Stomach smooth muscle (tissue), 2 donors: ENCODE data around the gene HLA-DPB1.

Source experiments
- H3K27ac ChIP-seq: one replicate; pipeline ENCODE4 v1.7.0; 2013; ENCODE audit warnings: mild to moderate bottlenecking, low read length, inconsistent platforms
- H3K27me3 ChIP-seq, 2 donors: one replicate each; pipeline ENCODE4 v1.7.0; 2013; ENCODE audit warnings: low read length in 2 of 2; ENCODE audit not compliant: insufficient read depth in 2 of 2, control insufficient read depth in 1 of 2
- H3K36me3 ChIP-seq, 2 donors: one replicate each; pipeline ENCODE4 v1.7.0; 2013; ENCODE audit warnings: low read length in 2 of 2; ENCODE audit not compliant: control insufficient read depth in 2 of 2, insufficient read depth in 2 of 2
- H3K4me1 ChIP-seq: one replicate; pipeline ENCODE4 v1.7.0; 2013; ENCODE audit warnings: low read length; ENCODE audit not compliant: control insufficient read depth, insufficient read depth
- H3K4me3 ChIP-seq, 2 donors: one replicate each; pipeline ENCODE4 v1.7.0; 2013; ENCODE audit warnings: low read length in 2 of 2
- H3K9ac ChIP-seq, 2 donors: one replicate each; pipeline ENCODE4 v1.7.0; 2013; ENCODE audit warnings: low read length in 2 of 2, mild to moderate bottlenecking in 1 of 2
- H3K9me3 ChIP-seq, 2 donors: one replicate each; pipeline ENCODE4 v1.7.0; 2013; ENCODE audit warnings: low read length in 2 of 2; ENCODE audit not compliant: control insufficient read depth in 2 of 2
- donor health status: healthy.
- donor health status: Pancreatic carcinoma.

HLA-DPB1 gene

GRCh38 chr6:33132081-33132524 lies 56.3 kb downstream of the HLA-DPB1 start:
- Histone ChIP-seq H3K9ac (no peak overlapping the region), H3K27me3 (peaks cover 0 to 7% of the 10 kb centered on the region in 2 donors), H3K4me1 (no peaks in the 10 kb centered on the region), H3K9me3 (no peaks in the 10 kb centered on the region), H3K4me3 (no peak overlapping the region), H3K36me3 (no peaks in the 10 kb centered on the region), H3K27ac (no peak overlapping the region)

- H3K4me3 ChIP-seq, result no peak overlapping the region
- no peak overlapping the region for H3K27ac ChIP-seq
- peaks cover 0 to 5% of the 10 kb centered on the region in 2 donors for H3K27me3 ChIP-seq
- H3K36me3 ChIP-seq, result no peaks in the 10 kb centered on the region
- no peaks in the 10 kb centered on the region for H3K4me1 ChIP-seq
- H3K9ac ChIP-seq, result no peak overlapping the region
- no peaks in the 10 kb centered on the region for H3K9me3 ChIP-seq
Observed at GRCh38 chr6:33136310-33136900, 60.6 kb downstream of the HLA-DPB1 start.
